Neural cell (in vitro differentiated cells): ENCODE data around the gene ADSS1. TPM values are rescaled to one million over a fixed set of nuclear protein-coding genes. Genes with fewer than 3 reads are reported as not detected.

Source experiments
- H2AFZ ChIP-seq: fragments of 200-600, 300-800 bp; sonication (generic), shearing (Covaris generic); 2 replicates; pipeline ENCODE4 v1.6.0; 2014; ENCODE audit warnings: low read depth, mild to moderate bottlenecking, antibody characterized with exemption, low read length, moderate library complexity
- H3F3A ChIP-seq: fragments of 200-600 bp; shearing (Covaris generic); 2 replicates; pipeline ENCODE4 v1.6.1; 2016; ENCODE audit warnings: mild to moderate bottlenecking, moderate library complexity, mixed read lengths, antibody characterized with exemption, low read length; ENCODE audit not compliant: insufficient read depth, poor library complexity, severe bottlenecking
- H3K27ac ChIP-seq: fragments of 200-600, 300-800 bp; sonication (generic), shearing (Covaris generic); 2 replicates; pipeline ENCODE4 v1.5.1; 2014; ENCODE audit warnings: mild to moderate bottlenecking, low read length, moderate library complexity
- H3K27me3 ChIP-seq: fragments of 300-800, 200-600 bp; sonication (generic), shearing (Covaris generic); 2 replicates; pipeline ENCODE4 v1.6.0; 2014; ENCODE audit warnings: mild to moderate bottlenecking, low read depth, low read length, moderate library complexity; ENCODE audit not compliant: insufficient read depth
- H3K36me3 ChIP-seq: fragments of 300-800, 200-600 bp; sonication (generic), shearing (Covaris generic); 2 replicates; pipeline ENCODE4 v1.5.1; 2014; ENCODE audit warnings: mild to moderate bottlenecking, antibody characterized with exemption, low read length, moderate library complexity; ENCODE audit not compliant: insufficient read depth
- H3K4me2 ChIP-seq: fragments of 300-800, 200-600 bp; sonication (generic), shearing (Covaris generic); 2 replicates; pipeline ENCODE4 v1.6.0; 2014; ENCODE audit warnings: mild to moderate bottlenecking, low read length
- H3K4me3 ChIP-seq: fragments of 300-800, 200-600 bp; sonication (generic), shearing (Covaris generic); 2 replicates; pipeline ENCODE4 v1.5.1; 2014; ENCODE audit warnings: mild to moderate bottlenecking, low read length, moderate library complexity
- H3K79me2 ChIP-seq: fragments of 200-600 bp; shearing (Covaris generic); replicated peaks from 2 replicates; pipeline ENCODE4 v1.6.0; 2014; ENCODE audit warnings: mild to moderate bottlenecking, low read length, moderate library complexity; ENCODE audit not compliant: insufficient read depth
- H3K9ac ChIP-seq: fragments of 300-800, 200-600 bp; sonication (generic), shearing (Covaris generic); 2 replicates; pipeline ENCODE4 v1.6.1; 2016; ENCODE audit warnings: mild to moderate bottlenecking, low read length, mixed read lengths
- H3K9me2 ChIP-seq: fragments of 200-600 bp; shearing (Covaris generic); 2 replicates; pipeline ENCODE4 v1.6.1; 2016; ENCODE audit warnings: mild to moderate bottlenecking, low read length, mixed read lengths; ENCODE audit not compliant: insufficient read depth
- H3K9me3 ChIP-seq: fragments of 200-600, 300-800 bp; sonication (generic), shearing (Covaris generic); 2 replicates; pipeline ENCODE4 v1.6.1; 2016; ENCODE audit warnings: mild to moderate bottlenecking, mixed run types, low read length, moderate library complexity, mixed read lengths
- H4K20me1 ChIP-seq: fragments of 200-600 bp; shearing (Covaris generic); 2 replicates; pipeline ENCODE4 v1.6.1; 2016; ENCODE audit warnings: mild to moderate bottlenecking, mixed run types; ENCODE audit not compliant: insufficient read depth
- EP300 ChIP-seq: fragments of 450-650 bp; conservative IDR thresholded peaks from 2 replicates; pipeline ENCODE4 v1.6.1; 2014; ENCODE audit warnings: antibody characterized with exemption, mild to moderate bottlenecking, moderate library complexity; ENCODE audit not compliant: poor library complexity, severe bottlenecking
- EZH2 ChIP-seq: fragments of 200-600, 300-800 bp; shearing (Covaris generic), sonication (generic); IDR thresholded peaks from 2 replicates; pipeline ENCODE4 v1.6.1; 2014; ENCODE audit warnings: antibody characterized with exemption, low read length, borderline replicate concordance, mild to moderate bottlenecking; ENCODE audit not compliant: insufficient read depth, poor library complexity, severe bottlenecking
- MXI1 ChIP-seq: fragments of 450-650 bp; conservative IDR thresholded peaks from 2 replicates; pipeline ENCODE4 v1.6.1; 2014; ENCODE audit warnings: antibody characterized with exemption, mild to moderate bottlenecking; ENCODE audit not compliant: poor library complexity, severe bottlenecking
- POLR2AphosphoS5 ChIP-seq: IDR thresholded peaks from 2 replicates; pipeline ENCODE4 v1.6.1; 2012
- RAD21 ChIP-seq: fragments of 450-650 bp; conservative IDR thresholded peaks from 2 replicates; pipeline ENCODE4 v1.6.1; 2014; ENCODE audit warnings: antibody characterized with exemption, mild to moderate bottlenecking, moderate library complexity
- SMC3 ChIP-seq: fragments of 450-650 bp; conservative IDR thresholded peaks from 2 replicates; pipeline ENCODE4 v1.6.1; 2014; ENCODE audit warnings: antibody characterized with exemption, mild to moderate bottlenecking, moderate library complexity; ENCODE audit not compliant: poor library complexity
- TAF1 ChIP-seq: IDR thresholded peaks from 2 replicates; pipeline ENCODE4 v1.6.1; 2012; ENCODE audit warnings: low read depth
- polyA plus RNA-seq: library from polyadenylated mRNA; depleted of rRNA; stranded (reverse); fragments of >200 nt; gene quantifications from 2 replicates; pipeline ENCODE4 v1.2.3, GENCODE V29; 2014
- TF ChIP-seq, protein P1 (sequence below): fragments of 450-650 bp; IDR thresholded peaks from 2 replicates; pipeline ENCODE4 v1.5.1; 2014; ENCODE audit warnings: antibody characterized with exemption, mild to moderate bottlenecking, moderate library complexity; ENCODE audit not compliant: poor library complexity, severe bottlenecking
- TF ChIP-seq, protein P2 (sequence below): IDR thresholded peaks from 2 replicates; pipeline ENCODE4 v1.6.1; 2012; ENCODE audit warnings: borderline replicate concordance

Gene ADSS1
- polyA plus RNA-seq, 1 donor from 2014 or later = 4.3 TPM

DNA sequence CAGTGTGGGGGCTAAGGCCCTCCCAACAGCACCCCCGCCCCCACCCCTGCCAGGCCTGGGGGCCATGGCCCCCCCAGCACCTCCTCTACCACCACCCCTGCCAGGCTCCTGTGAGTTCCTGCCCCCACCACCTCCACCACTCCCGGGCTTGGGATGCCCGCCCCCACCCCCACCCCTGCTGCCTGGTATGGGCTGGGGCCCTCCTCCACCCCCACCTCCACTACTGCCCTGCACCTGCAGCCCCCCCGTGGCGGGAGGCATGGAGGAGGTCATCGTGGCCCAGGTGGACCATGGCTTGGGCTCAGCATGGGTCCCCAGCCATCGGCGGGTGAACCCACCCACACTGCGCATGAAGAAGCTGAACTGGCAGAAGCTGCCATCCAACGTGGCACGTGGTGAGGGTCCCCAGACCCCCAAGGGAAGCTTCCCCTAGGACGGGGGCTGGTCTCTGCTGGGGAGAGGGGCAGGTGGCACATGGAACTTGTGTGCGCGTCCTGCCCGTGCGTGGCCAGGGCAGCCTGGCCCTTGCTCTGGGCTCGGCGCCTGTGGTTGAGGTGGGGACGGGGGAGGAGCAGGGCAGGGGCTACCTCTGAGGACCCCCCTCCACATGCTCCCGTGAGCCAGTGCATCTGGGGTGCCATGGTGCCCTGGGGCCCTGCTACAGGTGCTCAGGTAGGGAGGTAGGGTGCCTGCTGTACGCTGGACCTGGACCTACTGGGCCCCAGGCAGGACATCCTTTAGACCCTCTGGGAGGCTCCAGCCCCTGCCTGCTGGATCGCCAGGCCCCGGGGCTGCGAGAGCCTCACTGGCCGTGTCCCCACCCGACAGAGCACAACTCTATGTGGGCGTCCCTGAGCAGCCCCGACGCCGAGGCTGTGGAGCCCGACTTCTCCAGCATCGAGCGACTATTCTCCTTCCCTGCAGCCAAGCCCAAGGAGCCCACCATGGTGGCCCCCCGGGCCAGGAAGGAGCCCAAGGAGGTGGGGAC, 16.1 kb upstream of the ADSS1 start:
- H3K9me3 ChIP-seq = peaks cover 3% of the 10 kb centered on the region
- no peak overlapping the region for H3K27ac ChIP-seq
- no peak overlapping the region for H3K9ac ChIP-seq
- H3K27me3 ChIP-seq = no peaks in the 10 kb centered on the region
- TF ChIP-seq SMC3 (no peak), EP300 (no peak), RAD21 (no peak), TAF1 (no peak), EZH2 (no peak), POLR2AphosphoS5 (no peak), MXI1 (no peak)
- TF ChIP-seq, protein P1, sequence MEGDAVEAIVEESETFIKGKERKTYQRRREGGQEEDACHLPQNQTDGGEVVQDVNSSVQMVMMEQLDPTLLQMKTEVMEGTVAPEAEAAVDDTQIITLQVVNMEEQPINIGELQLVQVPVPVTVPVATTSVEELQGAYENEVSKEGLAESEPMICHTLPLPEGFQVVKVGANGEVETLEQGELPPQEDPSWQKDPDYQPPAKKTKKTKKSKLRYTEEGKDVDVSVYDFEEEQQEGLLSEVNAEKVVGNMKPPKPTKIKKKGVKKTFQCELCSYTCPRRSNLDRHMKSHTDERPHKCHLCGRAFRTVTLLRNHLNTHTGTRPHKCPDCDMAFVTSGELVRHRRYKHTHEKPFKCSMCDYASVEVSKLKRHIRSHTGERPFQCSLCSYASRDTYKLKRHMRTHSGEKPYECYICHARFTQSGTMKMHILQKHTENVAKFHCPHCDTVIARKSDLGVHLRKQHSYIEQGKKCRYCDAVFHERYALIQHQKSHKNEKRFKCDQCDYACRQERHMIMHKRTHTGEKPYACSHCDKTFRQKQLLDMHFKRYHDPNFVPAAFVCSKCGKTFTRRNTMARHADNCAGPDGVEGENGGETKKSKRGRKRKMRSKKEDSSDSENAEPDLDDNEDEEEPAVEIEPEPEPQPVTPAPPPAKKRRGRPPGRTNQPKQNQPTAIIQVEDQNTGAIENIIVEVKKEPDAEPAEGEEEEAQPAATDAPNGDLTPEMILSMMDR = no peak
- TF ChIP-seq, protein P2, sequence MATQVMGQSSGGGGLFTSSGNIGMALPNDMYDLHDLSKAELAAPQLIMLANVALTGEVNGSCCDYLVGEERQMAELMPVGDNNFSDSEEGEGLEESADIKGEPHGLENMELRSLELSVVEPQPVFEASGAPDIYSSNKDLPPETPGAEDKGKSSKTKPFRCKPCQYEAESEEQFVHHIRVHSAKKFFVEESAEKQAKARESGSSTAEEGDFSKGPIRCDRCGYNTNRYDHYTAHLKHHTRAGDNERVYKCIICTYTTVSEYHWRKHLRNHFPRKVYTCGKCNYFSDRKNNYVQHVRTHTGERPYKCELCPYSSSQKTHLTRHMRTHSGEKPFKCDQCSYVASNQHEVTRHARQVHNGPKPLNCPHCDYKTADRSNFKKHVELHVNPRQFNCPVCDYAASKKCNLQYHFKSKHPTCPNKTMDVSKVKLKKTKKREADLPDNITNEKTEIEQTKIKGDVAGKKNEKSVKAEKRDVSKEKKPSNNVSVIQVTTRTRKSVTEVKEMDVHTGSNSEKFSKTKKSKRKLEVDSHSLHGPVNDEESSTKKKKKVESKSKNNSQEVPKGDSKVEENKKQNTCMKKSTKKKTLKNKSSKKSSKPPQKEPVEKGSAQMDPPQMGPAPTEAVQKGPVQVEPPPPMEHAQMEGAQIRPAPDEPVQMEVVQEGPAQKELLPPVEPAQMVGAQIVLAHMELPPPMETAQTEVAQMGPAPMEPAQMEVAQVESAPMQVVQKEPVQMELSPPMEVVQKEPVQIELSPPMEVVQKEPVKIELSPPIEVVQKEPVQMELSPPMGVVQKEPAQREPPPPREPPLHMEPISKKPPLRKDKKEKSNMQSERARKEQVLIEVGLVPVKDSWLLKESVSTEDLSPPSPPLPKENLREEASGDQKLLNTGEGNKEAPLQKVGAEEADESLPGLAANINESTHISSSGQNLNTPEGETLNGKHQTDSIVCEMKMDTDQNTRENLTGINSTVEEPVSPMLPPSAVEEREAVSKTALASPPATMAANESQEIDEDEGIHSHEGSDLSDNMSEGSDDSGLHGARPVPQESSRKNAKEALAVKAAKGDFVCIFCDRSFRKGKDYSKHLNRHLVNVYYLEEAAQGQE = no peak
- no peaks in the 10 kb centered on the region for H3K36me3 ChIP-seq
- H3K79me2 ChIP-seq = no peaks in the 10 kb centered on the region
- no peak overlapping the region for H2AFZ ChIP-seq
- H3F3A ChIP-seq = no peaks in the 10 kb centered on the region
- no peaks in the 10 kb centered on the region for H3K9me2 ChIP-seq
- no peak overlapping the region for H3K4me3 ChIP-seq
- H3K4me2 ChIP-seq = no peak overlapping the region
- H4K20me1 ChIP-seq = no peaks in the 10 kb centered on the region

DNA sequence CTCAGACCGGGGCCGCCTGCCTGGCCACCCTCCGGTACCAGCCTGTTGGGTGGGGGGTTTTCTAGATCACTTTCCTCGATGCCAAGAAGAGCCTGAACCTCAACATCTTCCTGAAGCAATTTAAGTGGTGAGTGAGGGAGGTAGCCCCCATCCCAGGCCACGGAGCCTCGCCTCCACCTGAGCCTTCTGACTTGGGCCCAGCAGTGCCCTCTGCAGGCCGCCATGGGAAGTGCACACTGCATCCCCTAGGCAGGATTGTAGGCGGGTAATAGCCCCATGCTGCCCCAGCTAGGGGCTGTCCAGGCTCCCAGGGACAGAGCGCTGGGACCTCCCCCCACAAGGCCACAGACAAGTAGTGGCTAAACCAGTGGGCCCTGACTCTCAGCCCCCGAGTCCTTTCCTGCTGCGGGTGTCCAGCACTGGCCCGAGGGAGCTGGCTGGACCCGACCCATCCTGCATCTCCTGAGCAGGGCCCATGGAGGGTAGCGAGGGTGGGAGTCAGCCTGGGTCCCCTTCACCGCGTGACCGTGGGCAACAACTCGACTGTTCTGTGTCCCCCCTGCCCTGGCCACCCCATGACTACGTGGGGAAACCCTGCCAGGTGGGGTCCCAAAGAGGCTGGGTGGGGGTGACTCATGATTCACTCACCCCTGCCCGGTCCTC, 15.3 kb upstream of the ADSS1 start:
- Histone ChIP-seq H3K27ac (no peak overlapping the region), H3K9ac (no peak overlapping the region), H3K9me2 (no peaks in the 10 kb centered on the region), H4K20me1 (no peaks in the 10 kb centered on the region), H3F3A (no peaks in the 10 kb centered on the region), H3K36me3 (no peaks in the 10 kb centered on the region), H3K9me3 (peaks cover 3% of the 10 kb centered on the region), H2AFZ (no peak overlapping the region), H3K79me2 (no peaks in the 10 kb centered on the region), H3K4me2 (no peak overlapping the region), H3K4me3 (no peak overlapping the region), H3K27me3 (no peaks in the 10 kb centered on the region)
- TF ChIP-seq TAF1 (no peak), SMC3 (peak; percentile 66), RAD21 (peak; percentile 60), EZH2 (no peak), MXI1 (no peak), EP300 (no peak)
- TF ChIP-seq, protein P1 = peak; percentile 68
- TF ChIP-seq, protein P2 = no peak
